Measurements from ENCODE around the gene NR2C2.

The NR2C2 gene

DNA sequence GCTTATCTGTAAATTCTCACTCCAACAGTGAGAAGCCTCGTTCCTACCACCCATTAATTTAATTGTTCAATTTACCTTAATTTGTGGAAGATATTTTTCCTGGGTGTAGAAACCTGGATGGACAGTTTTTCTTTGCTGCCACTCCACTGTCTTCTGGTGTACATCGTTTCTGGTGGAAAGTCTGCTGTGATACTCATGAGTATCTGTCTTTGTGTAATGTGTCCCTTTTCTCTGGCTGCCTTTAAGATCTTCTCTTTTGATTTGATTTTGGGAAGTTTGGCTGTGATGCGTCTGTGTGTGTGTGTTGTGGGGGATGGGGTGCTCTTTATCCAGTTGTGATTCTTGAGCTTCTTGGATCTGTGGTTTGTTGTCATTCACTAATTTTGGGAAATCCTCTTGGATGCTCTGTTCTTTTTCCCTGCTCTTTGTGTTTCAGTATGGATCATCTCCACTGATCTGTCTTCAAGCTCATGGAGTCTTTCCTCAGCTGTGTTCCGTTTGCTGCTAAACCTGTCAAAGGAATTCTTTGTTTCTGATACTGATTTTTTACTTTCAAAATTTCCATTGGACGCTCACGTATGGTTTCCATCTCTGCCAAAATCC lies 42.2 kb upstream of the NR2C2 start:
- Histone ChIP-seq H3K4me3 (no peak overlapping the region), H3K27ac (no peak overlapping the region)
- TF ChIP-seq, protein P1, sequence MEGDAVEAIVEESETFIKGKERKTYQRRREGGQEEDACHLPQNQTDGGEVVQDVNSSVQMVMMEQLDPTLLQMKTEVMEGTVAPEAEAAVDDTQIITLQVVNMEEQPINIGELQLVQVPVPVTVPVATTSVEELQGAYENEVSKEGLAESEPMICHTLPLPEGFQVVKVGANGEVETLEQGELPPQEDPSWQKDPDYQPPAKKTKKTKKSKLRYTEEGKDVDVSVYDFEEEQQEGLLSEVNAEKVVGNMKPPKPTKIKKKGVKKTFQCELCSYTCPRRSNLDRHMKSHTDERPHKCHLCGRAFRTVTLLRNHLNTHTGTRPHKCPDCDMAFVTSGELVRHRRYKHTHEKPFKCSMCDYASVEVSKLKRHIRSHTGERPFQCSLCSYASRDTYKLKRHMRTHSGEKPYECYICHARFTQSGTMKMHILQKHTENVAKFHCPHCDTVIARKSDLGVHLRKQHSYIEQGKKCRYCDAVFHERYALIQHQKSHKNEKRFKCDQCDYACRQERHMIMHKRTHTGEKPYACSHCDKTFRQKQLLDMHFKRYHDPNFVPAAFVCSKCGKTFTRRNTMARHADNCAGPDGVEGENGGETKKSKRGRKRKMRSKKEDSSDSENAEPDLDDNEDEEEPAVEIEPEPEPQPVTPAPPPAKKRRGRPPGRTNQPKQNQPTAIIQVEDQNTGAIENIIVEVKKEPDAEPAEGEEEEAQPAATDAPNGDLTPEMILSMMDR (IDR thresholded peaks at IDR 0.05): no peak
- no peak for DNase-seq (ENCODE audit: low spot score)

DNA sequence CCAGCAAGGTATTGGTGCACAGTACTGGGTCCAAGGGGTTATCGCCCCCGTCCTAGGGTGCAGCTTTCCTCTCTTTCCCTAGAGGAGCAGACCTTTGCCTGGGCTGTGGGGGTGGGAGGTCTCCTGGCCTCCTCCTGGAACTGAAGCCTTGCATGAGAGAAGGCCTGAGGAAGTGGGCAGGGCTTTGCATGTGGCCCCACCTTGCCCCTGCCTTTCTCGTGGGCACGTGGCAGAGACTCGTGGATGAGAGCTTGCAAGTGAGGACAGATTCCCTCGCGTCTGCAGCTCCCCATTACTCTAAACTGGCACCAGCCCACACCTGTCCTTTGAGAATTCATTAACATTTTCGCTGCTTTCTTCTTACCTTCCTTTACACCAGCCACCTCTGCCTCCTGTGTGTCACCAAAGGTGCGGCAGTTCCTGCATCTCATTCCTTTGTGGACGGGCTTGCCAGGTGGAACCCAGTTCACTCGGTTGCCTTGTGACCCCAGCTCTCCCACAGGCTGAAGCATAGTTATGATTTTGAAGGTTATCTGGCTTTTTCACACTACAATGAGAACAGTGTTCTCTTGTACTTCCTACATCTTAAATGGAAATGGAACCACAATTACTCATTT lies 40.9 kb upstream of the NR2C2 start:
- Histone ChIP-seq H3K4me3 (no peak overlapping the region), H3K27ac (no peak overlapping the region)
- no peak for DNase-seq (ENCODE audit: low spot score)
- TF ChIP-seq, protein P1 (IDR thresholded peaks at IDR 0.05): no peak

DNA sequence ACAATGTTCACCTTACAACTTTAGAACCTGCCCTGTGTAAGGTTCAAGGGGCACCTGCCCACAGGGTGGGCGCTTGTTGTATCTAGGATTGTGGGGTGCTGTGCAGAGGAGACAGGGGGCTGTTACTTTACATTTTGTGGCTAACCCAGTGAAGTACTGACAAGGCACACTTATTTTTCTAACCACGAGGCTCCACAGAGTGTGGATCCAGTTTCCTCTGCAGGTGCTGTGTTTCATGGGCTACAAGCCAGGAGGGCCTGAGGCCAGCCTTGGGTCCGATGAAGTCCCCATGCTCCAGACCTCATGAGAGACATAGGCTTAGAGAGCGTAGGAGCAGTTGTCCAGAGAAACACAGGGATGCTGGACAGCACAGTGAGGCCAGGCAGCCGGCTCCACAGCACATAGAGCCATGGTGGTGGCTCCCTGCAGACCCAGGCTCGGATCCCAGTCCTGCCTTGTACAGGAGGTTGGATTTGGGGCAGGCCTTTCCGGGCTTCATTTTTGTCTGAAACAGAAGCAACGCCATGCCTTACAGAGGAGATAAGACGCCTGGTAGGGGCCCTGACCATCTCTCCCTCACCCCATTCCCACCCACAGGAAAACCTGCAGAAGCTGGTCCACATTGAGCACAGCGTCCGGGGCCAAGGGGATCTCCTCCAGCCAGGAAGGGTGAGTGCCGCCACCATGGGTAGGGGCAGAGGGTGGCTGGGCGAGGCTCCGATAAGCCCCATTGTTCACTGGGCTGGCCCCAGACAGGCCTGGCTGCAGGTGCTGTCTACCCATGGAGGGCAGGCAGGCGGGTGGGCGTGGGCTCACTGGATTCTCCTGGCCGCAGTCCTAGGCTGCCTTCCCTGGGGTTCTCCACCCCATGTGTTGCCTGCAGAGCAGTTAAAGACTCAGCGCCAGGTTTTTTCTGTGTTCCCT lies 40.1 kb upstream of the NR2C2 start:
- no peak overlapping the region for H3K4me3 ChIP-seq
- peak overlapping the region in 1 of 2 donors; percentile 2 for H3K27ac ChIP-seq
- TF ChIP-seq, protein P1 (IDR thresholded peaks at IDR 0.05): no peak
- no peak for DNase-seq (ENCODE audit: low spot score)

DNA sequence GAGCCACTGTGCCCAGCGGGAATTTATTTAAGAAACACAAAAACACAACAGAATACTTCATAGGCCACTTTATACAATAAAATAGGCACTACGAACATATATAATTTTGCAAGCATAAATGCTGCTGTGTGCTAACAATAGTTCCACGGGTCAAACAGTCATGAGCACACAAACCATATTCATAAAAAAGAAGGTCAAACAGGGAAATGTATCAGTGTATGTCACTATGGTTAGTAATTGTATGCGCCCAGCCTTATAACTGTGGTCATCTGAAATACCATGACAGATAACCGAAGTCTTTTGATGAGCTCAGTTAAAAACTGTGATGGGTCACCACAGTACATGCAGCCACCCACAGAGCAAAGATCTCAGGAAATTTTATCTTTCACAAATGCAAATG lies 38.1 kb upstream of the NR2C2 start:
- TF ChIP-seq, protein P1 (IDR thresholded peaks at IDR 0.05): no peak
- Histone ChIP-seq H3K27ac (no peak overlapping the region), H3K4me3 (no peak overlapping the region)
- no peak for DNase-seq (ENCODE audit: low spot score)

DNA sequence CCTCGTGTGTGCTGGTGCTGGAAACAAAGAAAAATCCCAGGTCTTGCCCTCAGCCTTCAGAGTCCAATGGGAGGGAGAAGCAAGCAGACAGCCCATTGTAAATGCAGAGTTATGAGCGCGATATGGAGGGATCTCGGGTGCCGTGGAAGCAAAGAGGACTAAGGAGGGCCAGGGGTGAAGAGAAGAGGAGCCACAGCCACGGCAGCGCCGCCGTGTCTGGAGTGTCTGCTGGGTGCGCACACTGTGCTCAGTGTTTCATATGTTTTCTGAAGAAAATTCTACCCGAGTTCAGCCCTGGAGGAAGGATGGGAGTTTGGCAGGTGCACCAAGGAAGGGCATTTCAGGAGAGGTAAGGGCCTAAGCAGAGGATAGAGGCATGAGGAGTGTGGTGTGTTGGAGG lies 35.7 kb upstream of the NR2C2 start:
- Histone ChIP-seq H3K27ac (no peak overlapping the region), H3K4me3 (no peak overlapping the region)
- TF ChIP-seq, protein P1 (IDR thresholded peaks at IDR 0.05): no peak
- DNase-seq (ENCODE audit: low spot score): no peak

DNA sequence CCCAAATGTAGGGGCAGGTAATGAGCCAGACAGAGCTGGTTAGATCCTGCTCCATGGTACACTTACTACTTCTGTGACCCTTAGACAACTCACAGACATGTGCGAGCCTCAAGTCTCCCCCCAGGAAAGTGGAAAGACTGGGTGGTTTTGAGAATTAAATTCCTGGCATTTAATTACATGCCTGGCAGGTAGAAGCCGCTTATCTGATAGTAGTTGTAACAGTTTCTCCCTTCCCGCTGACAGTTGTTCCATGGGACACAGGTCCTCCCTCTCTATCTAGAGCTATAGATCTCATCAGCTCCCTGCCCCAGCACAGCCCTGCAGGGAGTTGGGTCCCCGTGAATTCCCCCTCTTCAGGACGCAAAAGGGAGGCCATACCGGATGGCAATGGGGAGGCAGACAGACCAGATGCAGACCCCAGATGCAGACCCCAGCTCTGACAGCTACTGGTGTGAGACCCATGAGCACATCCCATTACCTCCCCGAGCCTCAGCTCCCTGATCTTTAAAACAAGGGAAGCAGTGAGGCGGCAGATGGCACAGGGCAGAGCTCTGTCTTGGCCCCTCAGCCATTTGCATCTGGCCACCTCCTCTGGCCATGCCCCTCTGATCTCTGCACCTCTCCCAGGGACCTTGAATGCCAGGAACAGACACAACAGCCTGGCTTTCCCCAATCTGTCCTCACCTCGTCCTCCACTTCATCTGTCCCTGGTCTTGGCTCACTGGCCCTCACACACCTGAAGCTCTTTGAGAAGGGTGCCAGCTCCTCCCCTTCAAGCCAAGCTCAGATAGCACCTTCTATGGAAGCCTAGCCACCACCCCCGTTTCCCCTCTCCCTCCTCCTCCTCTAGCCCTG lies 34.1 kb upstream of the NR2C2 start:
- Histone ChIP-seq H3K27ac (no peak overlapping the region), H3K4me3 (no peak overlapping the region)
- DNase-seq (ENCODE audit: low spot score): peak; percentile 59
- TF ChIP-seq, protein P1 (IDR thresholded peaks at IDR 0.05): no peak
